SU-DHL-6 (cell line): Measurements from ENCODE around the gene ZNF699.

Experiments
- H2AFZ ChIP-seq: fragments of 200-600 bp; sonication (generic); 2 replicates; pipeline ENCODE4 v1.6.1; 2014; ENCODE audit warnings: low read depth, mild to moderate bottlenecking, moderate library complexity, mixed read lengths, antibody characterized with exemption, low read length; ENCODE audit not compliant: severe bottlenecking
- H3F3A ChIP-seq: fragments of 200-600 bp; shearing (Covaris generic); 2 replicates; pipeline ENCODE4 v1.6.0; 2016; ENCODE audit warnings: antibody characterized with exemption, mild to moderate bottlenecking; ENCODE audit not compliant: insufficient read depth
- H3K27ac ChIP-seq: fragments of 200-600 bp; sonication (generic); 2 replicates; pipeline ENCODE4 v1.5.1; 2016; ENCODE audit warnings: low read depth, mild to moderate bottlenecking, low read length, moderate library complexity, mixed read lengths
- H3K27me3 ChIP-seq: fragments of 200-600 bp; sonication (generic), shearing (Covaris generic); 2 replicates; pipeline ENCODE4 v1.6.0; 2014; ENCODE audit warnings: mild to moderate bottlenecking, low read length
- H3K36me3 ChIP-seq: fragments of 200-600 bp; sonication (generic); 2 replicates; pipeline ENCODE4 v1.6.1; 2014; ENCODE audit warnings: mild to moderate bottlenecking, low read length, mixed read lengths
- H3K4me2 ChIP-seq: fragments of 300-600, 200-600 bp; shearing (Covaris generic), sonication (generic); 2 replicates; pipeline ENCODE4 v1.6.0; 2014; ENCODE audit warnings: low read length, low read depth, mild to moderate bottlenecking; ENCODE audit not compliant: poor library complexity, severe bottlenecking
- H3K4me3 ChIP-seq: fragments of 200-600 bp; sonication (generic); 2 replicates; pipeline ENCODE4 v1.5.1; 2014; ENCODE audit warnings: antibody characterized with exemption, low read length, mild to moderate bottlenecking, mixed read lengths; ENCODE audit not compliant: insufficient read depth, poor library complexity, severe bottlenecking
- H3K79me2 ChIP-seq: fragments of 200-600 bp; sonication (generic); 2 replicates; pipeline ENCODE4 v1.6.1; 2014; ENCODE audit warnings: mild to moderate bottlenecking, low read length, moderate library complexity; ENCODE audit not compliant: insufficient read depth
- H3K9ac ChIP-seq: fragments of 200-600 bp; sonication (generic); 2 replicates; pipeline ENCODE4 v1.7.0; 2014; ENCODE audit warnings: mild to moderate bottlenecking, low read length
- H3K9me2 ChIP-seq: fragments of 200-600 bp; sonication (generic); replicated peaks from 2 replicates; pipeline ENCODE4 v1.6.1; 2014; ENCODE audit warnings: low read length; ENCODE audit not compliant: insufficient read depth
- H3K9me3 ChIP-seq: fragments of 200-600 bp; sonication (generic); 2 replicates; pipeline ENCODE4 v1.6.1; 2014; ENCODE audit warnings: low read length, mixed read lengths; ENCODE audit not compliant: insufficient read depth
- H4K20me1 ChIP-seq: fragments of 200-600 bp; sonication (generic); 2 replicates; pipeline ENCODE4 v1.6.1; 2014; ENCODE audit warnings: low read depth, mild to moderate bottlenecking, antibody characterized with exemption, low read length, moderate library complexity, mixed read lengths
- EZH2phosphoT487 ChIP-seq: fragments of 200-600 bp; sonication (generic), shearing (Covaris generic); conservative IDR thresholded peaks from 2 replicates; pipeline ENCODE4 v1.6.1; 2018; ENCODE audit warnings: mild to moderate bottlenecking, antibody characterized with exemption, low read length, moderate library complexity, mixed read lengths
- TF ChIP-seq, protein P1 (sequence below): fragments of 200-600 bp; sonication (generic); IDR thresholded peaks from one replicate; pipeline ENCODE4 v1.5.1; 2017; ENCODE audit warnings: antibody characterized with exemption, mild to moderate bottlenecking, low read length, moderate library complexity; ENCODE audit not compliant: insufficient read depth, poor library complexity, severe bottlenecking

Gene ZNF699

DNA sequence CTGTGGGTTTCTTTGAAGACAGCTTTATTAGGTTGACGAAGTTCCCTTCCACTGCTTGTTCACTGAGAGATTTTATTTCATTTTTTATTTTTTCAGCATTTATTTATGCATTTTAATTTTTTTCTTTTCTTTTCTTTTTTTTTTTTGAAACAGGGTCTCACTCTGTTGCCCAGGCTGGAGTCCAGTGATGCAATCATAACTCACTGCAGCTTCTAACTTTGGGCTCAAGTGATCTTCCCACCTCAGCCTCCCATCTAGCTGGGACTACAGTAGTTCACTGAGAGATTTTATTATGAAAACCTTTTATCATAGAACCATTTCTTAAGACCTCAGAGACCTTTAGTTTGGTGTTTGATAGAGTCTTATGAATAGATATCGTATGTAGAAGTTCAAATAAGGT, 42.9 kb upstream of the ZNF699 start:
- H3K27me3 ChIP-seq = no peaks in the 10 kb centered on the region
- TF ChIP-seq, protein P1, sequence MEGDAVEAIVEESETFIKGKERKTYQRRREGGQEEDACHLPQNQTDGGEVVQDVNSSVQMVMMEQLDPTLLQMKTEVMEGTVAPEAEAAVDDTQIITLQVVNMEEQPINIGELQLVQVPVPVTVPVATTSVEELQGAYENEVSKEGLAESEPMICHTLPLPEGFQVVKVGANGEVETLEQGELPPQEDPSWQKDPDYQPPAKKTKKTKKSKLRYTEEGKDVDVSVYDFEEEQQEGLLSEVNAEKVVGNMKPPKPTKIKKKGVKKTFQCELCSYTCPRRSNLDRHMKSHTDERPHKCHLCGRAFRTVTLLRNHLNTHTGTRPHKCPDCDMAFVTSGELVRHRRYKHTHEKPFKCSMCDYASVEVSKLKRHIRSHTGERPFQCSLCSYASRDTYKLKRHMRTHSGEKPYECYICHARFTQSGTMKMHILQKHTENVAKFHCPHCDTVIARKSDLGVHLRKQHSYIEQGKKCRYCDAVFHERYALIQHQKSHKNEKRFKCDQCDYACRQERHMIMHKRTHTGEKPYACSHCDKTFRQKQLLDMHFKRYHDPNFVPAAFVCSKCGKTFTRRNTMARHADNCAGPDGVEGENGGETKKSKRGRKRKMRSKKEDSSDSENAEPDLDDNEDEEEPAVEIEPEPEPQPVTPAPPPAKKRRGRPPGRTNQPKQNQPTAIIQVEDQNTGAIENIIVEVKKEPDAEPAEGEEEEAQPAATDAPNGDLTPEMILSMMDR = no peak
- no peaks in the 10 kb centered on the region for H3K9me2 ChIP-seq
- no peaks in the 10 kb centered on the region for H4K20me1 ChIP-seq
- no peak overlapping the region for H3K4me2 ChIP-seq
- no peak overlapping the region for H3K27ac ChIP-seq
- H2AFZ ChIP-seq = no peak overlapping the region
- H3K9me3 ChIP-seq = 0 out of 2 replicates have a peak, but pooled peaks cover 5% of the 10 kb centered on the region
- H3K79me2 ChIP-seq = no peaks in the 10 kb centered on the region
- H3F3A ChIP-seq = no peaks in the 10 kb centered on the region
- no peak overlapping the region for H3K4me3 ChIP-seq
- no peak overlapping the region for H3K9ac ChIP-seq
- no peaks in the 10 kb centered on the region for H3K36me3 ChIP-seq

DNA sequence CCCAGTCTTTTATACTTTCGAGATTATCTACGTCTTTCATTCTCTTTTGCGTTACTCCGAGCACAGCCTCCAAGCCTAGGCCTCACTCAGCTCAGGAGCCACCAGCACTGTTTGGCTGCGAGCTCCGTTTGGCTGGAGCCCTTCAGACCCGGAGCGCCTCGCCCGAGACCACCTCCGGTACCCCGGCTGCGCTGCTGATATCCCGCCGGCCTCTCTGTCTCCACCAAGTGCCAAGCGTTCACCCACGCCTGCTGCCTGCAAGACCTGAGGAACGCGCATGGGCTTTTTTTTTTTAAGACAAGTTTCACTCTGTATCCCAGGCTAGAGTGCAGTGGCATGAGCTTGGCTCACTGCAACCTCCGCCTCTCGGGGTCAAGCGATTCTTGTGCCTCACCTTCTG, 39.0 kb upstream of the ZNF699 start:
- Histone ChIP-seq H4K20me1 (no peaks in the 10 kb centered on the region), H3F3A (no peaks in the 10 kb centered on the region), H2AFZ (no peak overlapping the region), H3K4me3 (no peak overlapping the region), H3K27ac (no peak overlapping the region), H3K4me2 (no peak overlapping the region), H3K9me2 (no peaks in the 10 kb centered on the region), H3K9me3 (peaks cover 20% of the 10 kb centered on the region; the same call in 1 of the 2 replicates), H3K9ac (no peak overlapping the region), H3K79me2 (no peaks in the 10 kb centered on the region), H3K27me3 (no peaks in the 10 kb centered on the region), H3K36me3 (peaks cover 8% of the 10 kb centered on the region; the same call in 1 of the 2 replicates)
- no peak for TF ChIP-seq EZH2phosphoT487
- TF ChIP-seq, protein P1 = no peak

DNA sequence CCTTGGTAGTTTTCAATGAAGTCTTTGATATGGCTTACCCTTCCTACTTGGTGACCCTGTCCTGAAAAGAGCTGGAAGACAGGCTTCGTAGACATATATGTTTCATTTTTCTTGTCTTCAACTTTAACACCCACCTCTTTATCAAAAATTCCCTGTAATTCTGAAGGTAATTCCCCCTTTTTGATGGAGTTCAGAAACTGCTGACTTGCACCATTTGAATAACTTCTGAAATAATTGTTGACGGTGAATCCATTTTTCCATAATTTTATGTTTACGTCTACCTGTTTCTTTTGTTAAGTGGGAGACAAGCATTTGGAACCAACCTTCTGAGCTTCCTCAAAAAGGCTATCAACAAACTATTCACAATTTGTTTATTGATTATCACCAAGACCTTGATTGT, 38.6 kb upstream of the ZNF699 start:
- no peak for TF ChIP-seq EZH2phosphoT487
- TF ChIP-seq, protein P1 = no peak
- Histone ChIP-seq H3K9me3 (peaks cover 25% of the 10 kb centered on the region; the same call in 1 of the 2 replicates), H3K27me3 (no peaks in the 10 kb centered on the region), H4K20me1 (no peaks in the 10 kb centered on the region), H3K9me2 (no peaks in the 10 kb centered on the region), H3K79me2 (no peaks in the 10 kb centered on the region), H2AFZ (no peak overlapping the region), H3K27ac (no peak overlapping the region), H3F3A (no peaks in the 10 kb centered on the region), H3K4me2 (no peak overlapping the region), H3K36me3 (peaks cover 12% of the 10 kb centered on the region; the same call in 1 of the 2 replicates), H3K9ac (no peak overlapping the region), H3K4me3 (no peak overlapping the region)
